WTC11 (cell line): Measurements from ENCODE around the gene PISD. TPM values are rescaled to one million over a fixed set of nuclear protein-coding genes. Genes with fewer than 3 reads are reported as not detected.

Experiments
- ATAC-seq: fragments of 200-7000 bp; cut with Tn5 transposase; 2 replicates; pipeline ENCODE4 v1.10.0; 2021; ENCODE audit warnings: mild to moderate bottlenecking, moderate library complexity
- CTCF ChIA-PET: fragments of 300-600 bp; sonication (Branson Sonifier 250); formaldehyde crosslinking; loops from one replicate; lab custom pipeline; 2021; ENCODE audit warnings: antibody characterized with exemption; lab: Charles Lee
- POLR2A ChIA-PET: fragments of 350-600 bp; sonication (Branson Sonifier 250); formaldehyde crosslinking; loops from one replicate; lab custom pipeline; 2021; ENCODE audit warnings: antibody characterized with exemption; lab: Charles Lee
- DNase-seq: peaks from one replicate; pipeline ENCODE4 v3.0.0; 2021; ENCODE audit warnings: low spot score
- H3K27ac Mint-ChIP-seq: 2 replicates; pipeline ENCODE4 v1.8.0; 2021; ENCODE audit warnings: mixed read lengths
- H3K27me3 Mint-ChIP-seq: 2 replicates; pipeline ENCODE4 v1.8.0; 2021; ENCODE audit warnings: low read depth, mild to moderate bottlenecking, moderate library complexity, mixed read lengths
- H3K36me3 Mint-ChIP-seq: 2 replicates; pipeline ENCODE4 v1.8.0; 2021; ENCODE audit warnings: mixed read lengths
- H3K4me1 Mint-ChIP-seq: 2 replicates; pipeline ENCODE4 v1.8.0; 2022; ENCODE audit warnings: mixed read lengths
- H3K4me3 Mint-ChIP-seq: 2 replicates; pipeline ENCODE4 v1.8.0; 2021; ENCODE audit warnings: mild to moderate bottlenecking, moderate library complexity, mixed read lengths
- H3K9me3 Mint-ChIP-seq: 2 replicates; pipeline ENCODE4 v1.8.0; 2021; ENCODE audit warnings: mixed read lengths
- AR ChIP-seq: fragments of 250-450 bp; sonication (Bioruptor Pico); IDR thresholded peaks from 2 replicates; pipeline ENCODE4 v1.9.0; 2021; ENCODE audit warnings: mild to moderate bottlenecking
- ARID4B ChIP-seq: sonication (generic); formaldehyde crosslinking; IDR thresholded peaks from 2 replicates; pipeline ENCODE4 v1.8.0; 2023; ENCODE audit warnings: missing genetic modification reagents, mild to moderate bottlenecking, borderline replicate concordance
- GABPB1 ChIP-seq: sonication (generic); formaldehyde crosslinking; IDR thresholded peaks from 2 replicates; pipeline ENCODE4 v1.8.1; 2023; ENCODE audit warnings: mild to moderate bottlenecking, missing genetic modification reagents
- HMGA2 ChIP-seq: fragments of 250-450 bp; sonication (Bioruptor Pico); IDR thresholded peaks from 2 replicates; pipeline ENCODE4 v1.4.0; 2021; ENCODE audit warnings: mild to moderate bottlenecking, moderate library complexity
- JAZF1 ChIP-seq: fragments of 250-450 bp; sonication (Bioruptor Pico); IDR thresholded peaks from 2 replicates; pipeline ENCODE4 v1.9.0; 2021; ENCODE audit warnings: moderate library complexity, mild to moderate bottlenecking, inconsistent platforms
- NFE2L1 ChIP-seq: sonication (generic); formaldehyde crosslinking; IDR thresholded peaks from 2 replicates; pipeline ENCODE4 v1.8.1; 2023; ENCODE audit warnings: missing genetic modification reagents
- NFYB ChIP-seq: sonication (generic); formaldehyde crosslinking; conservative IDR thresholded peaks from 2 replicates; pipeline ENCODE4 v1.8.0; 2022; ENCODE audit warnings: low read depth, missing genetic modification reagents
- RELA ChIP-seq: sonication (generic); formaldehyde crosslinking; IDR thresholded peaks from 2 replicates; pipeline ENCODE4 v1.8.1; 2022; ENCODE audit warnings: missing genetic modification reagents, mild to moderate bottlenecking, borderline replicate concordance
- SMAD3 ChIP-seq: sonication (generic); formaldehyde crosslinking; IDR thresholded peaks from 2 replicates; pipeline ENCODE4 v1.8.0; 2022; ENCODE audit warnings: missing genetic modification reagents, mild to moderate bottlenecking, borderline replicate concordance
- TEAD1 ChIP-seq: sonication (generic); formaldehyde crosslinking; IDR thresholded peaks from 2 replicates; pipeline ENCODE4 v1.8.0; 2022; ENCODE audit warnings: mild to moderate bottlenecking, missing genetic modification reagents
- ZNF416 ChIP-seq: fragments of 250-450 bp; sonication (Bioruptor Pico); IDR thresholded peaks from 2 replicates; pipeline ENCODE4 v1.9.0; 2021; ENCODE audit warnings: mild to moderate bottlenecking, inconsistent platforms
- ZNF671 ChIP-seq: fragments of 250-450 bp; sonication (Bioruptor Pico); IDR thresholded peaks from 2 replicates; pipeline ENCODE4 v1.8.0; 2021; ENCODE audit warnings: mild to moderate bottlenecking
- total RNA-seq: library from RNA; stranded (reverse); gene quantifications from 3 replicates; pipeline ENCODE4 v1.2.3, GENCODE V29; 2021
- TF ChIP-seq, protein P1 (sequence below): sonication (generic); formaldehyde crosslinking; IDR thresholded peaks from 2 replicates; pipeline ENCODE4 v1.8.1; 2022; ENCODE audit warnings: mild to moderate bottlenecking, moderate library complexity, missing genetic modification reagents
- TF ChIP-seq, protein P2 (sequence below): sonication (generic); formaldehyde crosslinking; IDR thresholded peaks from 2 replicates; pipeline ENCODE4 v1.8.1; 2023; ENCODE audit warnings: mild to moderate bottlenecking, moderate library complexity, missing genetic modification reagents
- TF ChIP-seq, protein P3 (sequence below): fragments of 250-450 bp; sonication (Bioruptor Pico); IDR thresholded peaks from 2 replicates; pipeline ENCODE4 v1.9.0; 2021; ENCODE audit warnings: mild to moderate bottlenecking, borderline replicate concordance
- TF ChIP-seq, protein P4 (sequence below): sonication (generic); formaldehyde crosslinking; IDR thresholded peaks from 2 replicates; pipeline ENCODE4 v1.8.1; 2023; ENCODE audit warnings: mild to moderate bottlenecking, missing genetic modification reagents, moderate library complexity

PISD gene
- total RNA-seq, 1 experiment from 2014 or later, result 55.7 TPM

- ChIA-PET CTCF (interaction anchor here (0.9 to 1.0 kb wide), 3 partner anchors 9 to 18 kb away, joined by 3 to 4 read pairs (median 3); no protein-coding TSS in a partner anchor), POLR2A (no interaction called here)
- Mint-ChIP-seq H3K27me3 (no peaks in the 10 kb centered on the region), H3K4me1 (no peaks in the 10 kb centered on the region), H3K27ac (no peak overlapping the region; the same call in 1 of the 2 replicates), H3K4me3 (no peak overlapping the region), H3K9me3 (no peaks in the 10 kb centered on the region), H3K36me3 (peaks cover 24% of the 10 kb centered on the region)
- no peak for DNase-seq
- ATAC-seq, result no peak
- TF ChIP-seq, protein P1, sequence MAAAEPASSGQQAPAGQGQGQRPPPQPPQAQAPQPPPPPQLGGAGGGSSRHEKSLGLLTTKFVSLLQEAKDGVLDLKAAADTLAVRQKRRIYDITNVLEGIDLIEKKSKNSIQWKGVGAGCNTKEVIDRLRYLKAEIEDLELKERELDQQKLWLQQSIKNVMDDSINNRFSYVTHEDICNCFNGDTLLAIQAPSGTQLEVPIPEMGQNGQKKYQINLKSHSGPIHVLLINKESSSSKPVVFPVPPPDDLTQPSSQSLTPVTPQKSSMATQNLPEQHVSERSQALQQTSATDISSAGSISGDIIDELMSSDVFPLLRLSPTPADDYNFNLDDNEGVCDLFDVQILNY (CRISPR knock-in tag), result no peak
- 0 out of 2 replicates have a peak, but pooled peaks have one; percentile 28 for TF ChIP-seq ZNF416 (CRISPR knock-in tag)
These were observed 45.6 kb downstream of the PISD start for GRCh38 chr22:31616315-31616980.

- peak overlapping the region; percentile 90; the same call in 1 of the 2 replicates for H3K27ac Mint-ChIP-seq
- ATAC-seq (no peak), DNase-seq (no peak)
- no peak for TF ChIP-seq SMAD3 (CRISPR knock-in tag)
- no peak for TF ChIP-seq TEAD1
- TF ChIP-seq, protein P1 (CRISPR knock-in tag), result no peak
- no peak for TF ChIP-seq AR (CRISPR knock-in tag)
- TF ChIP-seq GABPB1 (CRISPR knock-in tag), result no peak
- no peak for TF ChIP-seq ARID4B
- TF ChIP-seq RELA (CRISPR knock-in tag), result no peak
- no peak for TF ChIP-seq JAZF1 (CRISPR knock-in tag)
- TF ChIP-seq, protein P2, sequence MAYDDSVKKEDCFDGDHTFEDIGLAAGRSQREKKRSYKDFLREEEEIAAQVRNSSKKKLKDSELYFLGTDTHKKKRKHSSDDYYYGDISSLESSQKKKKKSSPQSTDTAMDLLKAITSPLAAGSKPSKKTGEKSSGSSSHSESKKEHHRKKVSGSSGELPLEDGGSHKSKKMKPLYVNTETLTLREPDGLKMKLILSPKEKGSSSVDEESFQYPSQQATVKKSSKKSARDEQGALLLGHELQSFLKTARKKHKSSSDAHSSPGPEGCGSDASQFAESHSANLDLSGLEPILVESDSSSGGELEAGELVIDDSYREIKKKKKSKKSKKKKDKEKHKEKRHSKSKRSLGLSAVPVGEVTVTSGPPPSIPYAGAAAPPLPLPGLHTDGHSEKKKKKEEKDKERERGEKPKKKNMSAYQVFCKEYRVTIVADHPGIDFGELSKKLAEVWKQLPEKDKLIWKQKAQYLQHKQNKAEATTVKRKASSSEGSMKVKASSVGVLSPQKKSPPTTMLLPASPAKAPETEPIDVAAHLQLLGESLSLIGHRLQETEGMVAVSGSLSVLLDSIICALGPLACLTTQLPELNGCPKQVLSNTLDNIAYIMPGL, result no peak
- no peak for TF ChIP-seq NFYB (CRISPR knock-in tag)
- TF ChIP-seq, protein P3, sequence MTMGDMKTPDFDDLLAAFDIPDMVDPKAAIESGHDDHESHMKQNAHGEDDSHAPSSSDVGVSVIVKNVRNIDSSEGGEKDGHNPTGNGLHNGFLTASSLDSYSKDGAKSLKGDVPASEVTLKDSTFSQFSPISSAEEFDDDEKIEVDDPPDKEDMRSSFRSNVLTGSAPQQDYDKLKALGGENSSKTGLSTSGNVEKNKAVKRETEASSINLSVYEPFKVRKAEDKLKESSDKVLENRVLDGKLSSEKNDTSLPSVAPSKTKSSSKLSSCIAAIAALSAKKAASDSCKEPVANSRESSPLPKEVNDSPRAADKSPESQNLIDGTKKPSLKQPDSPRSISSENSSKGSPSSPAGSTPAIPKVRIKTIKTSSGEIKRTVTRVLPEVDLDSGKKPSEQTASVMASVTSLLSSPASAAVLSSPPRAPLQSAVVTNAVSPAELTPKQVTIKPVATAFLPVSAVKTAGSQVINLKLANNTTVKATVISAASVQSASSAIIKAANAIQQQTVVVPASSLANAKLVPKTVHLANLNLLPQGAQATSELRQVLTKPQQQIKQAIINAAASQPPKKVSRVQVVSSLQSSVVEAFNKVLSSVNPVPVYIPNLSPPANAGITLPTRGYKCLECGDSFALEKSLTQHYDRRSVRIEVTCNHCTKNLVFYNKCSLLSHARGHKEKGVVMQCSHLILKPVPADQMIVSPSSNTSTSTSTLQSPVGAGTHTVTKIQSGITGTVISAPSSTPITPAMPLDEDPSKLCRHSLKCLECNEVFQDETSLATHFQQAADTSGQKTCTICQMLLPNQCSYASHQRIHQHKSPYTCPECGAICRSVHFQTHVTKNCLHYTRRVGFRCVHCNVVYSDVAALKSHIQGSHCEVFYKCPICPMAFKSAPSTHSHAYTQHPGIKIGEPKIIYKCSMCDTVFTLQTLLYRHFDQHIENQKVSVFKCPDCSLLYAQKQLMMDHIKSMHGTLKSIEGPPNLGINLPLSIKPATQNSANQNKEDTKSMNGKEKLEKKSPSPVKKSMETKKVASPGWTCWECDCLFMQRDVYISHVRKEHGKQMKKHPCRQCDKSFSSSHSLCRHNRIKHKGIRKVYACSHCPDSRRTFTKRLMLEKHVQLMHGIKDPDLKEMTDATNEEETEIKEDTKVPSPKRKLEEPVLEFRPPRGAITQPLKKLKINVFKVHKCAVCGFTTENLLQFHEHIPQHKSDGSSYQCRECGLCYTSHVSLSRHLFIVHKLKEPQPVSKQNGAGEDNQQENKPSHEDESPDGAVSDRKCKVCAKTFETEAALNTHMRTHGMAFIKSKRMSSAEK, result no peak
- TF ChIP-seq NFE2L1 (CRISPR knock-in tag), result no peak
- no peak for TF ChIP-seq HMGA2 (CRISPR knock-in tag)
- TF ChIP-seq, protein P4, sequence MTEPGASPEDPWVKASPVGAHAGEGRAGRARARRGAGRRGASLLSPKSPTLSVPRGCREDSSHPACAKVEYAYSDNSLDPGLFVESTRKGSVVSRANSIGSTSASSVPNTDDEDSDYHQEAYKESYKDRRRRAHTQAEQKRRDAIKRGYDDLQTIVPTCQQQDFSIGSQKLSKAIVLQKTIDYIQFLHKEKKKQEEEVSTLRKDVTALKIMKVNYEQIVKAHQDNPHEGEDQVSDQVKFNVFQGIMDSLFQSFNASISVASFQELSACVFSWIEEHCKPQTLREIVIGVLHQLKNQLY, result no peak
- TF ChIP-seq ZNF671 (CRISPR knock-in tag), result no peak
- POLR2A ChIA-PET, result no interaction called here
- CTCF ChIA-PET, result interaction anchor here (1.0 kb wide), 2 partner anchors 9 to 12 kb away, joined by 3 to 4 read pairs; no protein-coding TSS in a partner anchor
- no peaks in the 10 kb centered on the region for H3K4me1 Mint-ChIP-seq
- no peak overlapping the region for H3K4me3 Mint-ChIP-seq
- H3K9me3 Mint-ChIP-seq, result no peaks in the 10 kb centered on the region
- H3K27me3 Mint-ChIP-seq, result no peaks in the 10 kb centered on the region
- H3K36me3 Mint-ChIP-seq, result peaks cover 24% of the 10 kb centered on the region
These were observed 46.1 kb downstream of the PISD start for GRCh38 chr22:31615940-31616314.
